ENCODE measurements around the gene CBARP. TPM values are rescaled to one million over a fixed set of nuclear protein-coding genes. Genes with fewer than 3 reads are reported as not detected.

The CBARP gene
- total and polyA plus RNA-seq, 9 of the 15 experiments (the other 6 are each of a cell fraction or from before 2014, with no cell fraction given), result 0.03 to 8.9 (median 1.2) TPM; not detected in 1

- TF ChIP-seq HMGXB4 (CRISPR knock-in tag; IDR thresholded peaks at IDR 0.05) (peak; percentile 93), ZC3H4 (CRISPR knock-in tag; IDR thresholded peaks at IDR 0.05; ENCODE audit: borderline replicate concordance) (peak; percentile 57; the same call in 1 of the 2 replicates), NR2C2 (CRISPR knock-in tag; IDR thresholded peaks at IDR 0.05) (no peak), NR2C2 (tag; IDR thresholded peaks at IDR 0.05) (peak; percentile 59; the same call in 1 of the 2 replicates), XRCC5 (IDR thresholded peaks at IDR 0.05; ENCODE audit: low read depth, low read length) (0 out of 2 replicates have a peak, but pooled peaks have one; percentile 62), CXXC5 (CRISPR knock-in tag; IDR thresholded peaks at IDR 0.05) (peak; percentile 85), RBFOX2 (IDR thresholded peaks at IDR 0.05; ENCODE audit: low read depth, low read length) (peak; percentile 44), ZNF407 (IDR thresholded peaks at IDR 0.05; ENCODE audit: low read depth) (no peak), SOX6 (IDR thresholded peaks at IDR 0.05) (peak; percentile 37; the same call in 1 of the 2 replicates), RBM17 (IDR thresholded peaks at IDR 0.05; ENCODE audit: borderline replicate concordance, low read depth, low read length) (no peak), CREM (IDR thresholded peaks at IDR 0.05; ENCODE audit: low read depth) (peak; percentile 61; the same call in 1 of the 2 replicates), ZBTB2 (IDR thresholded peaks at IDR 0.05) (peak; percentile 57; the same call in 1 of the 2 replicates), TRIM24 (IDR thresholded peaks at IDR 0.05) (no peak), EP300 (IDR thresholded peaks at IDR 0.05; ENCODE audit: low read length) (no peak)
These were observed 29.2 kb upstream of the CBARP start (continued) for GRCh38 chr19:1266916-1267476.

Data from K562 (cell line).